Activated naive CD4-positive, alpha-beta T cell treated with anti-CD3 and anti-CD28 coated beads, Interleukin-2, amount 50 U/mL, for 16 hours (primary cell): ENCODE measurements around the gene ZNHIT6.
"Not testable (repeated sequence)": the region's sequence is repeated elsewhere in the genome, so short reads cannot be mapped to it uniquely, and the experiment has no call there.

ENCODE experiments used
- DNase-seq: peaks from one replicate; pipeline ENCODE4 v3.0.0-alpha.2; 2020

Gene ZNHIT6

DNA sequence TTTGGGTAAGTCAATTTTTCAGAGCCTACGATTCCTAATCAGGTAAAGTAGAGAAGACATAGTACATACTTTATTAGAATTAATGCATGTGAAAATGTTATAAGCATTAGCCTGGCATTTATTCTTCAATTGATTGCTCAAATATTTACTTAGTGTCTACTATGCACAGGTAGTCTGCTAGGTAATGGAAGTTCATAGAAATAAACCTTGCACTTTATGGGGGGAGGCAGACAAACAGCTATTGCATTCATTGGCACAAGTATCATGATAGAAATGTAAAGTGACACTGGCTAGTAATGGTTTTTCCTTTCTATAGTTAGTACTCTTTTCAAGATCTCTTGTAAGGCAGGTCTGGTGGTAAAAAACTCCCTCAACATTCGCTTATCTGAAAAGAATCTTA is 44.9 kb downstream of the ZNHIT6 start:
- no peak for DNase-seq

DNA sequence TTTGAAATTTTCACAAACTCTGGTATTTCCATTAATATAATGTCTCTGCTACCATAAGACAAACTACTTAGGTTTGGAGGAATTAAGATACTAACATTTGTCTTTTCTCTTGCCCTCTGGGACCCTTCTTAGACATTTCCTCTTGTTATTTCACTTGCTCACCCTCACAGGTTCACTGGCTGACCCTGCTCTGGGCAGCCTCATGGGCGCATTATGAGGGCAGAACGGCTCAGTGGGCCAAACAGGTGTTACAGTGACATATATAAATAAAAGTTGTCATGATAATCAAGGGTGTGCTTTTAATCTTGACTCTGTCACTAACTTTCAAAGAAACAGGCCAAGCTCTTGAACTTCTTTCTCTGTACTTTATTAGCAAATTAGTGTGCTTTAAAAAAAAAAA is 46.5 kb downstream of the ZNHIT6 start:
- DNase-seq: no peak

DNA sequence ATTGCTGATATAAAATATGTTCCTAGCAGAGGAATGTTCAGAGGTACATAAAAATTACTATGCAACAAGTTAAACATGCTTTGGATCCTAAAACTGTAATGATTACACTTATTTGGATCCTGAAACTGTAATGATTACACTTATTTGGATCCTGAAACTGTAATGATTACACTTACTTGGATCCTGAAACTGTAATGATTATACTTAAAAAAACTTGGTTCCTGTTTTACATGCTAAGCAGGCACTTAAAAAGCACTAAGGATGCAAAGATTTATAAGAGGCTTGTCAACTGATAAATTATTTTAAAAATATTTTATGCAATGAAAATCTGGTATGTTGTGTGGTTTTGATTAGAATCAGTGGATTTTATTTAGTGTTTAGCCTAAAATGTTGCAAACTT is 47.7 kb downstream of the ZNHIT6 start:
- no peak for DNase-seq

DNA sequence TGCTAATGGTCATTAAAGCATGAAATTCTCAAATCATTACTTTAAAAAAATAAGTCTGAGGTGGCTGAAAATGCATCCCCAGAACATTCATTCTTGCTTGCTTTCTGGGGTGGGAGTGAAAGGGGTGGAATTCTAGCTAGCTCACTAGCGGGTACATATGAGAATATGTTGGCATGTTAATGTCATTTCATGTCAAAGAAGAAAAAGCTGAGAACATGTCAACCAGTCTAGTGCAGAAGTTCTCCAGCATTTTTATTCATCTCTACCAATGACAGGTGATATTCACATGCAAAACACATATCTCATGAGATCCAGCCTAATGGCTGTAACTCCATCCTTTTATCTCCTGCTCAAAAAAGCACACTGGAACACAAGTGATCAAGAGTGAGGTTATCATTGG is 49.1 kb downstream of the ZNHIT6 start:
- DNase-seq: no peak

DNA sequence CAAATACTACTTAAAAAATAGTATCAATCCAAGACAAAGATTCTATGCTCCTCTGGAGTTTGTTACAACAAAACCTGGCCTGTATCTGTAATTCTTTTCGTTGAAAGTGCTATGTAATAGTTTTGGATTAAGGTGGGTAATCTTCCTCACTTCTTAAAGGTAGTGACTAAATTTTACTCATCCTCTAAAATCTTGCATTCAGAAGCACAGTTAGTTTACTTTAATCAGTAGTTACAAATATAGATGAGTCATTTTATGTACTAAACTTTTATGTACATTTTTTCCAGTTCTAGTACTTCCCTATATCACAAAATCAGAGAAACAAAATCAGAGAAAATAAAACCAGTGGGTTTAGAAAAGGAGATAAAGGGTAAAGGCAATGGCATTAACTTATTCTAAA is 51.3 kb downstream of the ZNHIT6 start:
- DNase-seq: no peak

DNA sequence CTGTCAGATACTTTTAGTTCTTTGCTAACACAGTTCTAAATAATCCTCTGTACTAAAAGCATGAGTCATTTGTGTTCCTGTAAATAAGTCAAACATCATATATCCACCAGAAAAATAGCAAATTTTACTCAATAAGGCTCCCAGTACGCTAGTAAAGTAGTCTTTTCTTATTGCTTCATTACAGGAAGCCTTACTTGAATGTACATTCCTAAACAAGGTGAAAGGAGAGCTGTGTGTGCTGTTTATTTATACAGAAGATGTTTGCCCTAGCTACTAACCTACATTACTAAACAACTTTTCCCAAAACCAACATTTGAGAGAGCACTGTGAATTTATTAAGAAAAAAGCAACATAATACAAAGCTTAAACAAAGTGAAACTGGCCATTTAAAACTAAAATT is 52.0 kb downstream of the ZNHIT6 start:
- DNase-seq: no peak

DNA sequence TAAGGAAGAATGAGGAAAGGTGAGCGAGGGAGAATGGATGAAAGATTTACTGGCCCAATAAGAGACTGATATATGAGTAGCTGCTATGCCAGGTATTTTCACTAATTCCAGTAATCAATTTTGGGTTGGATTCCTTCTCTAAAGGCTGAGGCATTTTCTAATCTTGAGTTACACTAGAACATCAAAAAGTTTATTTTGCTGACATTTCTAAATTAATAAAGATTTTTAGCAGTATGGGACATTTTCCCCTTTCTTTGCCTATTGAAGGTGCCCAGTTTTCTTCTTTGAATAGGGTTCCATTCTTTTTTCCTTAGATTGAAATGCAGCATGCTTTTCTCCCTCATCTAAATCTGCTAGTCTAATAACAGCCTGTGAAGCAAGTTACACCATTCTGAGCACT is 52.9 kb downstream of the ZNHIT6 start:
- no peak for DNase-seq

DNA sequence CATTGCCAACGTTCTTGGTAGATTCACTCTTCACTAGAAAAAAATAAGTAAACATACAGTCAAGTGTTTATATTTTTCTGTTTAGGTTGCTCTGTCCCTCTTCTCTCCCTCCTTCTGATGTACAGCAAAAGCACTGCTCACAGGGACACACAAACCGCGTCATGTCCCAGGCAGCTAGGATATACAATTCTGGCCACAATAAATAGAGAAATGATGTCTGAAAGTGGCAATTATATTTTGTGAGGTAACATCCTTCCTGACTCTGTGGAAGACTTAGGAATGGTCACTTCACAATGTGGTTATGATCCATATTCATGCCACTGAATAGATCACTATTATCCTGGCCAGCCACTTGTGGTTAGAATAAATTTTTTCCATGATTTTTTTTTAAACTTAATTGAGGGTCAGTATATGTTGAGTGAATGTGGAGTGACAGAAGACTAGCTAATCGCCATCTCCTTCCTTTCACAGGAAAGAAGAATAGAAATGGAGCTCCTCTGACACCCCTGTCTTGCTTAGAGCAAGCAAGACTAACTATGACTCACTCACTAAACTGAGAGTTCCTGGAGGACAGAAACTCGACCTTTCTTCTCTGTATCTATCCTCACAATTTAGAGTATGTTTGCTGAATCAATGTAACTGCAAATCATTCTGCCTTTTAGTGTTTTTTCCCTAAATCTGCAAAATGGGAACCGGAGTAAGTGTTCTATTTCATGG is 54.0 kb downstream of the ZNHIT6 start:
- DNase-seq: no peak

DNA sequence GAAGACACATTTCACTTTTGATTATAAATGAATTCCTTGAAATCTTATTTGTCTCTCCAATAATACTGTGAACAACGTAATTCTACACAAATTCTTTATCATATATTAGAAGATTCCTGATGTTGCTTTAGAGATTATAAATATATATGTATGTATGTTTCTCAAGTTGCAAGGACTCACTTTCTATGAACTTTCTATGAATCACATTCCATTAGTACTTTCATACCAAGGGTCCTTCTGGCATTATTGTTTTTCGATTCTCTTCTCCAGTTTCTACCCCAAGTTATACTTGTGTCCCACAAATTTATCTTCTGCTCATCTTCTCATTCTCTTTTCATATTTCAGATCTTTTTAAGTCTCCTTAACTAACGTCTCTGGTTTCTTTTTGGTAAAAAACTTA is 55.9 kb downstream of the ZNHIT6 start:
- no peak for DNase-seq

DNA sequence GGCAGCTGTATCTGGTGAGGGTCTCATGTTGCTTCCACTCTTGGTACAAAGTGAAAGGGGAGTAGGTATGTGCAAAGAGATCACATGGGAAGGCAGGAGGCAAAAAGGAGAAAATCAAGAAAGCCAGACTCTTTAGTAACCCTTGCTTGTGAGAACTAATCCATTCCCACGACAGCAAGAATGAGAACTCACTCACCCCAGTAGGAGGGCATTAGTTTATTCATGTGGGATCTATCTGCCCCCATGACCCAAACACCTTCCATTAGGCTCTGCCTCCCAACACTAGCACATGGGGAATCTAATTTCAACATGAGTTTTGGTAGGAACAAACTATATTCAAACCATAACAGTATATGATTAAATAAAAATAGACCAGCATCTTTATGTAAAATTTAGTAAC is 57.6 kb downstream of the ZNHIT6 start:
- DNase-seq: no peak

DNA sequence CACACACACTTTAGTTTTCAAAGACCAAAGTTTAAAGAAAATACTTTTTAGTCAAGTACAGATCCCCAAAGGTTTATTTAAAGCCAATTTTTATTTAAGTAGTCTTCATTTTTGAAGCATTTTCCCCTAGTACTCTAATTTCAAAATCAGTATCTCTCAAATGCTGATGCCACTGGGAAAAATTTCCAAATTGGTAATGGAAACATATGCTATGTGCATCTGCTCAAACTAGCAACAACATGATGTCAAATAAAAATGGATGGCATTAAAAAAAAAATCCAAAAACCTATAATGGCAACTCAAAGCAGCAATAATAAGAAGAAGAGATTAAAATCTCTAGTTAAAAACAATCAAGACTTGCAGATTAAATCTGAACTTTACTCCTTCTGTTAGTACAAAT is 58.6 kb downstream of the ZNHIT6 start:
- DNase-seq: no peak

DNA sequence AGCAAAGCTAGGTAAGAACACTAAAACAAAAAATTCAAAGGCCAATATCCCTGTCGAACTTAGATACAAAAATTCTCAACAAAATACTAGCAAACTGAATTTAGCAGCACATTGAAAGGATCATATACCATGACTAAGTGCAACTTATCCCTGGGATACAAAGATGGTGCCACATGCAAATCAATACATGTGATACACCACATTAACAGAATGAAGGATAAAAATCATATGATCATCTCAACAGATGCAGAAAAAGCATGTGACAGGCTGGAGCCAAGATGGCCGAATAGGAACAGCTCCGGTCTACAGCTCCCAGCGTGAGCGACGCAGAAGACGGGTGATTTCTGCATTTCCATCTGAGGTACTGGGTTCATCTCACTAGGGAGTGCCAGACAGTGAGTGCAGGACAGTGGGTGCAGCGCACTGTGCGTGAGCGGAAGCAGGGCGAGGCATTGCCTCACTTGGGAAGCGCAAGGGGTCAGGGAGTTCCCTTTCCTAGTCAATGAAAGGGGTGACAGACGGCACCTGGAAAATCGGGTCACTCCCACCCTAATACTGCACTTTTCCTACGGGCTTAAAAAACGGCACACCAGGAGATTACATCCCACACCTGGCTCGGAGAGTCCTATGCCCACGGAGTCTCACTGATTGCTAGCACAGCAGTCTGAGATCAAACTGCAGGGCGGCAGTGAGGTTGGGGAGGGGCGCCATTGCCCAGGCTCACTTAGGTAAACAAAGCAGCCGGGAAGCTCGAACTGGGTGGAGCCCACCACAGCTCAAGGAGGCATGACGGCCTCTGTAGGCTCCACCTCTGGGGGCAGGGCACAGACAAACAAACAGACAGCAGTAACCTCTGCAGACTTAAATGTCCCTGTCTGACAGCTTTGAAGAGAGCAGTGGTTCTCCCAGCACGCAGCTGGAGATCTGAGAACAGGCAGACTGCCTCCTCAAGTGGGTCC is 66.4 kb downstream of the ZNHIT6 start:
- not testable (repeated sequence) for DNase-seq

DNA sequence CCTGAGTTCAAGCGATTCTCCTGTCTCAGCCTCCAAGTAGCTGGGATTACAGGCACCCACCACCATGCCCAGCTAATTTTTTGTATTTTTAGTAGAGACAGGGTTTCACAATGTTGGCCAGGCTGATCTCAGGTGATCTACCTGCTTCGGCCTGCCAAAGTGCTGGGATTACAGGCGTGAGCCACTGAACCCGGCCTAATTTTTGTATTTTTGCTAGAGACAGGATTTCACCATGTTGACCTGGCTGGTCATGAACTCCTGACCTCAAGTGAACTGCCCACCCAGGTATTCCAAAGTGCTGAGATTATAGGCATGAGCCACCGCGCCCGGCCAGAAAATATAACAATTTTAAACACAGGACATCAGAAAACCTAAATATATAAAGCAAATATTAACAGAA is 68.3 kb downstream of the ZNHIT6 start:
- DNase-seq: not testable (repeated sequence)

DNA sequence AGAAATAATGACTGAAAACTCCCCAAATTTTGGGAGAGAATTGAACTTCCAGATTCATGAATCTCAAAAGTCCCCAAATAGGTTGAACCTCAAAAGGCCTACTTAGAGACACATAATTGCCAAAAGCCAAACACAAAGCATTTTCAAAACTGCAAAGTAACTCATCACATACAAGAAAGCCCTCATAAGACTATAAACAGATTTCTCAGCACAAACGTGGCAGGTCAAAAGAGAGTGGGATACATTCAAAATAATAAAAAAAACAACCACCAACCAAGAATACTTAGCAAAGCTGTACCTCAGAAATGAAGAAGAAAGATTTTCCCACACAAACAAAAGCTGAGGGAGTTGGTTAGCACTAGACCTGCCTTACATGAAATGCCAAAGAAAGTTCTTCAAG is 69.8 kb downstream of the ZNHIT6 start:
- no peak for DNase-seq

DNA sequence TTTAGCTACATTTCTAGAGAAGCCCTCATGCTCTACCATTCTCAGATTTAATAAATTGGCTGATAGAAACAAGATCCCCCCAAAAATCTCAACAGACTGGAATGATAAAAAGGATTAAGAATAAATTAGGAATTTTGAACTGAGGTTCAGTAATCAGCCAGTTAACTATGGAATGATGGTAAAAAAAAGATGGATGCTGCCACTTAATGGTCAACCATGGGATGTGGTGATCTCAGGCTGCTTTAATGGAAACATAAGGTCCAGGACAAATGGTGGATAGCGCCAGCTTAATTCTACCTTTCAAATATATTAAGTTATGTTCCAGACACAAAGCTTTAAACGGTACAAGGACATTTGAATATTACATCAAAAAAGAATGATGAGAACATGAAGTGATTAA is 77.7 kb downstream of the ZNHIT6 start:
- DNase-seq: no peak

DNA sequence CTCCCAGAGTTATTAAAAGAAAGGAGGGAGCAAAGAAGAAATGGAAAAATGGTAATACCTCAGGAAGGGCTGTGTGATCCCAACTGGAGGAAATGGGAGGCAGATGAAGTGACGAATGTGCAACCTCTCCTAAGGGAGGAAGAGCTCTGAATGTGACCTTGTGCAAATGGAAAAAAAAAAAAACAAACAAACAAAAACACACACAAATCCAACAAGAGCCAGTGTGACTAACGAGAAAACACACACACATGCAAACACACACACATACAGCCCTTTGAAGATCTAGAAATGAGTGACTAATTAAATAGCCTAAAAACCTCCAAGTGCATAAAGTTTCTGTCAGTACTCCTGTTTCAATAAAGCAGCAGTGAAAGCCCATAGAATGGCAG is 78.7 kb downstream of the ZNHIT6 start:
- DNase-seq: no peak

DNA sequence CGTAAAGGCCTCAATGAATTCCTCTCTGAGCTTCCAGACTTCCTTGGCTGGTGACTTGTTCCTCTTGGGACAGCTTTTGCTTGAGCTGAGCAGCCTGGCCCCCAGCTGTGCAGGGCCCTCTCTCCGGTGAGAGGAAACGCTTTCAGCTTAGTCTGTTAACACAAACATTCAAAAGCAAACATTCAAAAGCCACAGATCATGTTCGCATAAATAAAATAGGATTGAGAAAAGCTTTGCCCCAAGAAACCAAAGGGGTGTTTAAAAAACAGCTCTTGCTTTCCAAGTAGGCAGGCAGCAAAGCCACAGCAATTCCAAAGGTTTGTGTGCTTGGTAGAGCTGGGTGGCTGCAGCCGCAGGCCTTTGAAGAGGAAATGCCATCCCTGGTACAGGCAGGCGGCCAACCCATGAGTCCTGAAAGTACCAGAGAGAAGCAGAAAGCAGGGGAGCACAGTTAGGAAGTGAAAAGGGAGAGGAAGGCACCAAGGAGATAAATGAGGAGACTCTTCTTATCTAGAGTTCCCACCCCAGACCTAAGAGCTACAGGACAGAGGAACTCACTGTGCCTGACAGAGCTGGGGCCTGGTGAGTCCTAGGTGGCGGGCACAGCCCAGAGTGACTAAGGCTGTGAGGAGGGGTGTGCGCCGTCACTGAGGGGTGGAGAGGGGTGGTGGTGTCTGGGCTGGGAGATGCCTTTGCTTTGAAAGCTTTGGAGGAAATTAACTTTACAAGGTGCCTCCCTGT is 79.3 kb downstream of the ZNHIT6 start:
- DNase-seq: no peak

DNA sequence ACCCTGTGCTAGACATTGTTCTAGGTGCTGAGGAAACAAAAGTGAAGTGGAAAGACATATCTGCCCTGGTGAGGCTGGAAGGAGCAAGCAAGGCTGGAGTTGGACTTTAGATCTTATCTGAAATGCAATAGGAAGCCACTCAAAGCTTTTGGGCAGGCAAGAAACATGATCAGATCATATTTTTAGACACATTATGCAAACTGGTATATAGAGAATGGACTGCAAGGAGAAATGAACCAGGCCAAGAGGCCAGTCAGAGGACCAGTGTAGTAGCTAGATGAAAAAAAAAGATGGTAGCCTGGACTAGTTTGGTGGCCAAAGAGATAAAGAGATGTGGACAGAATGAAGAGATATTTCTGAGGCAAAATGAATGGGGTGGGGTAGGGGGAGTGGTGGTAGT is 81.4 kb downstream of the ZNHIT6 start:
- no peak for DNase-seq

DNA sequence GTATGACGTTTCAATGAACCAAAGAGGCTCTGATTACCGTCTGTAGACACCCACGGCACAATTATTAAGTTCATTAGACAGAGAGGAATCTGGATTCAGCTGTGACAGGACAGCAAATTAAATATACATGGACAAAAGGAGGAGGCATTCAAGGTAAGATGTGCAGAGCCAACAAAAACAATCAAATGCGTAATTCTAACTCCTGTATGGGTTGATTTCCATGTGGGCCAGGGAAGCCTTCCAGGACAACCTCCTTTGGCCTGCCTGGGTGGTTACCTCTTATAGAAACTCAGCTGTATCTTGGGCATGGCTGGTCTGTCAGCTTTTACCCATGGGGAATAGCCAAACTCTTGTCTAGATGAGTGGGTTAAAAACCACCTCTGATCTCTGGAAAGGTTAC is 83.9 kb downstream of the ZNHIT6 start:
- DNase-seq: no peak

DNA sequence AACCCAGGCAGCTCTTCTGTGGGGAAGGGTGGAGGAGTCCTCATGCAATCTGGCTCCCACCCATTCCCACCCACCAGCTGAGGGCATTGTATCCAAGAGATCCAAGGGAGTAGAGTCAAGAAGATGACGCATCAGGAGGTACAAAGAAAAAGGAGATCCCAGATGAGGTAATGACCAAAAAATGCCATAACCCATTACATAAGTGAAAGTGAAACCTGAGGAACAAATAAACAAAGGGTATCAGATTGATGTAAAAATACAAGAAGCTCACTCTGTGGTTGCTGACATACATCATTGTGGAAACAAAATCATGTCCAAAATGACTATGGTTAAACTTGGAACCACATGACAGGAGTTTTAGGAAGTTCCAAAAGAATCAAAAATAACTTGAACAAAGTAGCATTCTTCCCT is 85.2 kb downstream of the ZNHIT6 start:
- DNase-seq: no peak

DNA sequence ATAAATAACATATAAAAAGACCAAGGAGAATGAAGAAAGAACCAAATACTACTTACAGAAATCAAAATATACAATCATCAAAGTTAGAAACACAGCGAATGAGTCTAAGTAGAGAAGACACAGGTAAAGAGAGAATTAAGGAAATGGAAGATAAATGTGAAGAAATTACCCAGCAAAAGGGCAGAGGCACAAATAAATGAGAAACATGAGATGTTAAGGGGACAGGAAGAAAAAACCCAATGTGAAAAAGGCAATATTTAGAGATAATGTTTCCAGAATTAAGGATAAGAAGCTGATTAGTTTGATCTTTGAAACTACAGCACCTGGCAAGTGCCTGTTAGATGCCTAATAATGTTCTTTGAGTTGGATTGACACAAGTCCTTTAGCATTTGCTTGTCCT is 86.8 kb downstream of the ZNHIT6 start:
- no peak for DNase-seq

DNA sequence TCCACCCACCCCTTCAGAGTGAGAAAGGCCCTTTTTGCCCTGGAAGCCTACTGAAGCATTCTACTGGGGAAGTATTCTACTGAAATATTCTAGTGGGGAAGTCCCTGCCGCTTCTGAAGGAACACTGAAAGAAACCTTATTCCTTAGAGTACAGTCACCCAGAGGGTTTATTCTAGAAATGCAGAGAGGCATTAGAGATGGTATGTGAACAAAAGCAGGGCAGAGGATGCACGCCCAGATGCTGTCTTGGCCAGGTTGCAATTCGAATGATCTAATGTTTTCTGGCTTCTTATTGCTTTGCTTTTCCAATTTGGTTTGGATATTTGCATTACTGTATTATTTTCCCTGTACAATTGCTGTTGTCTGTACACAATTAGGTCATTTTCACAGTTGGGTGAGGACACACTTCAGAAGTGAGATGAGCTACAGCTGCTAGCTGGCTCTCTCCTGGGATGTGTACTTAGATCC is 90.6 kb downstream of the ZNHIT6 start:
- DNase-seq: no peak

DNA sequence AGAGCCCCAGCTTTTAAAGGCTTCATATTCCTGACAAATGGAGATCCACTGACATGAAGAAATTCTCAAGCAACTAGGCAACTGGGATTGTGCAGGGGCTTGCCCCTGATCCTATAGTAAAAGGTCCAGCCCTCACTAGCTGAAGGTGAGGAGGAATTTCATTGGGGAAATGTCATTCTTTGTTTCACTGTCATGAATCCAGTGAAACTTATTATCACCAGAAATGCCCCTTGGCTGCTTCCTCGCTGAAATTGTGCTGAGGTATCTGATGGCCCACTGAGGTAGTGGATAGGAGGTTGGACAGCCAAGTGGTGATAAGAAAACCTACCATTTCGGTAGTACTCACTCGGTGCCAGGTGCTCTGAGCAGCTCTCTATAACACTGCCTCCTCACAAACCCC is 91.5 kb downstream of the ZNHIT6 start:
- no peak for DNase-seq

DNA sequence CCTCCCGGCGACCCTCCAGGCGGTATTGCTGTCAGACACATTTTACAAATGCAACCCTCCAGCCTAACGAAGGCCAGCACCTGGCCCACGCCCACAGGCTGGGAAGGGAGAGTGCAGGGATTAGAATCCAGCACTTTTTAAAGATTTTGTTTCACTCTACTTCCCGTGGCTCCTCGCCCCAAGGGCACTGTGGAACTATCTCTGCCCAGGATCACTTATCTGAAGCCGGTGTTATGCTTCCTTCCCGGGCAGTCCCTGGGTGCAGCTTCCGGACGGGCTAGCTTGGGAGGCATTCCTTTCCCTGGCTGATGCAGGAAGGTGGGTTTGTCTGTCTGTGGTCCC is 91.9 kb downstream of the ZNHIT6 start:
- no peak for DNase-seq
